Neural progenitor cell (in vitro differentiated cells): ENCODE measurements around the gene KCNJ15.

Experiments used
- EZH2 ChIP-seq: fragments of 200-600 bp; sonication (generic); IDR thresholded peaks from 2 replicates; pipeline ENCODE4 v1.6.1; 2017; ENCODE audit warnings: antibody characterized with exemption, mild to moderate bottlenecking, moderate library complexity
- EZH2phosphoT487 ChIP-seq: fragments of 200-600 bp; sonication (generic); IDR thresholded peaks from 2 replicates; pipeline ENCODE4 v1.6.1; 2017; ENCODE audit warnings: antibody characterized with exemption
- TF ChIP-seq, protein P1 (sequence below): fragments of 200-600 bp; sonication (generic); IDR thresholded peaks from 2 replicates; pipeline ENCODE4 v1.5.1; 2017; ENCODE audit warnings: antibody characterized with exemption, mild to moderate bottlenecking

DNA sequence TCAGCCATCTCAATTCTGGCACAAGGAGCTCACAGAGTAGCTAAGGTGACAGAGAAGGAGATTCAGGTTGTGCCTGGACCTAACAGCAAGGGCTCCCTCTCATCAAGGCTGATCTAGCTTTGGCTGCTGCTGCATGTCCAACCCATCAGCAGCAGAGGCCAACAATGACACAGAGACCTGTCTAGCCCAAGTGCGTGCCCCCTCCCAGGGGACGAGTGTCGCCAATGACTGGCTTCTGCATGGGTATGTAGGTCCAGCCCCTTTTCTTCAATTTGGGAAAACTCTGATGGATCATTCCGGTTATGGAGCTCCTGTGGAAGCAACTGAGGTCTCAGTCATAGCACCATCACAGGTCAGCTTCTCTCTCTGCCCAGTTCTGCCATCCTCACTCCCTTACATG lies 83.3 kb downstream of the KCNJ15 start:
- TF ChIP-seq, protein P1, sequence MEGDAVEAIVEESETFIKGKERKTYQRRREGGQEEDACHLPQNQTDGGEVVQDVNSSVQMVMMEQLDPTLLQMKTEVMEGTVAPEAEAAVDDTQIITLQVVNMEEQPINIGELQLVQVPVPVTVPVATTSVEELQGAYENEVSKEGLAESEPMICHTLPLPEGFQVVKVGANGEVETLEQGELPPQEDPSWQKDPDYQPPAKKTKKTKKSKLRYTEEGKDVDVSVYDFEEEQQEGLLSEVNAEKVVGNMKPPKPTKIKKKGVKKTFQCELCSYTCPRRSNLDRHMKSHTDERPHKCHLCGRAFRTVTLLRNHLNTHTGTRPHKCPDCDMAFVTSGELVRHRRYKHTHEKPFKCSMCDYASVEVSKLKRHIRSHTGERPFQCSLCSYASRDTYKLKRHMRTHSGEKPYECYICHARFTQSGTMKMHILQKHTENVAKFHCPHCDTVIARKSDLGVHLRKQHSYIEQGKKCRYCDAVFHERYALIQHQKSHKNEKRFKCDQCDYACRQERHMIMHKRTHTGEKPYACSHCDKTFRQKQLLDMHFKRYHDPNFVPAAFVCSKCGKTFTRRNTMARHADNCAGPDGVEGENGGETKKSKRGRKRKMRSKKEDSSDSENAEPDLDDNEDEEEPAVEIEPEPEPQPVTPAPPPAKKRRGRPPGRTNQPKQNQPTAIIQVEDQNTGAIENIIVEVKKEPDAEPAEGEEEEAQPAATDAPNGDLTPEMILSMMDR = no peak
- TF ChIP-seq EZH2phosphoT487 (no peak), EZH2 (no peak)
